Measurements from ENCODE around the gene ASNSD1.
A peak's percentile ranks its signal among the peaks of the same experiment; 100 is the strongest.

Gene ASNSD1

DNA sequence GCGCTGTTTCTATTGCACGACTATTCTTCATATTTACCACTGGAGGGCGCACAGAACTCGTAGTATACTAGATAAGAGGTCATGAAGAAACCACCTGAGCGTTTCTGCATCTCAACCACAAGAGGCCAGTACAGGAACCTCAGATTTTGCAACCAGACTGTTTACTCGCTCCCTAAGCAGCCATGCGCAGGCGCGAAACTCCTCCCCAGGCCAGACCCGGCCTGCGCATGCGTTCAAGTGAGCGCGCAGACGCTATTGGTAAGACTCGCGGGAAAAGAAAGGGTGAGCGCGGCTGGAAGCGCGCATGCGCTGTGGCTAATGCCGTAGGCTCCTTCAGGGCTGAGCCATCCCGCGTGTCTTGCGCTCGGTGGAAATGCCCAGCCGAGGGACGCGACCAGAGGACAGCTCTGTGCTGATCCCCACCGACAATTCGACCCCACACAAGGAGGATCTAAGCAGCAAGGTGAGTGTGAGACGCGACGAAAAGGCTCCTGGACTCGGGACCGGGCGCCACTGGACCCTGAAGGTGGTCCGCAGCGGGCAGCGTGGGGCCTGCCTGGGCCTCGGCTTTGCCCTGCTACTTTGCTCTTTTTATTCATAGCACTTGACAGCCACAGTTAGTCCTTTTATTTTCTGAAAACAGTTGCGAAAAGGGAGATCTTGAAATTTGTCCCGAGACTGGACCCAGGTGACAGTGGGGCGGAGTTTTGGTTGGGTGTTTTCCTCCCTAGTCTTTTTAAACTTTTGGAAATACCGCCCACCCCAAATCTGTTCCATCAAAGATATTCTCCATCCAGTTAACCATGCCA, at the start of gene ASNSD1:
TSS of gene ASNSD1 (plus strand) at position 312 of the 809 bp plus-strand sequence. CDS start 4,674 bp downstream, outside the sequence.
- peak; percentile 95 for DNase-seq (ENCODE audit: low read depth)

DNA sequence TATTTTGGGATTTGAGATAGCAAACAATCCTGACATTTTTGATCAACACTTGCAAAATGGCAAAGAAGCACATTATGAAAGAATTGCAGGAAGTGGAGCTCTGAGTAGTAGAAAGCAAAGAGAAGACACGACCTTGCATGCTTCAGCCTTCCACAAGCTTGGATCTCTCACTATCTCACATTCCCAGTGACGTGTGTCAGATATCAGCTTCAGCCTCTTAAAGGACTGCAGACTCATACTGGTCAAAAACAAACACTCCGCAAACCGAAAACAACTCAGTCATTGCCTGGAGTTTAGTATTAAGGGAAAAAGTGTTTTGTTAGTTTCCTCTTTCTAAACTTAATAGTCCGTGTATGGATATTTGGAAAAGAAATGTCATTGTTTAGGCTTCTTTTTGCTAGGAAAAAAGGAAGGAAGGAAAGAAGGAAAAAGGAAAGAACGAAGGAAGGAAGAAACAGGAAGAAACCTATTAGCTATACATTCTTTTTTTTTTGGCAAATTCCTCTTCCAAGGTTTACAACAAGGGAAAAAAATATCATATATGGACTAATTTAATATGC, 48.1 kb upstream of the ASNSD1 start:
- peak; percentile 51 for DNase-seq (ENCODE audit: low read depth)

DNA sequence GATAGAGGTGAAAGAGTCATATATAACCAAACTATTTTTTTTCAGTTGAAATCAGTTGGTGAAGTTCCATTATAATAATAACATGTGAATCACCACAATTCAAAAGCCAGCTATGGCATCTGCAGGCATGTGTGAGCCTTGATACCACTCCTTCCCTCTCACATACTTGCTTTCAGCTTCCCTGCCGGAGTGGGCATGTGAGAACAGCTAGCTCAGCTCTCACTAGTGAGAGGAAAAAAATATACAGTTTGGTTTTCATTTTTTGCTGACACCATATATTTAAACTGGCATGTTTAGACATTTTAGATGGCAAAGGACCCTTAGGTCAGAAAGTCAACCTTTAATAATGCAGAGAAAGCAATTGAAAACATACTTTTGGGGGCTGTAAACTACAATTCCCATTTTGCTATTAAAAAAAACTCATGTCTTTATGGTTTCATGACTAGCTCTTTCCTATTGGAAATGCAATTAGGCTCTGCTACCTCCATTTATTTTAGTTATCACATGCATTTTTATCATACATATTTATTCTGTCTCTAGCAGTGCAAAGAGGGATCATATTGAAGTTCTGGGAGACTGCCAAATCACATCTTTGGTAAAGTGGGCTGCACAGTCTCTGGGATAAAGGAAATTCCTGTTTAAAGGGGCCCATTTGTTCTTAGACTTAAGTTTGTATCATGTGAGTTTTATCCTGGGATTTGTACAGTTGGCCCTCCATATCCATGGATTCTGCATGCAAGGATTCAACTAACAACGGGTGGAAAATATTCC, 47.4 kb upstream of the ASNSD1 start:
- no peak for DNase-seq (ENCODE audit: low read depth)

DNA sequence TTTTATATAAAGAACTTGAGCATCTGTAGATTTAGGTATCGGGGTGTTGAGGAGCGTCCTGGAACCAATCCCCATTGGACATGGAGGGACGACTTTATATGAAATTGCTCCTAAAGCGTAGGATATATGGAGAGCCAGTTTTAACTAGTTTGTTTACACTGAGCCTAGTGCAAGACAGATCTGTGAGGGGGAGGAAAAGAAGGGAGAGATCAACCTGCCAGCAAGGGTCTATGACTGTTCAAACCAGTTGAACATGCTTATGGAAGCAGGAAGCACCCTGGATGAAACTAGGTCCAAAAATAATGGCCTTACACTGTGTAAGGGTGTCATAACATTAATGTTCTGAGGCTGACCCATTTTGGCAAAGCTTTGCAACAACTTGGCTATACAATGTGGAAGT, 46.7 kb upstream of the ASNSD1 start:
- no peak for DNase-seq (ENCODE audit: low read depth)

DNA sequence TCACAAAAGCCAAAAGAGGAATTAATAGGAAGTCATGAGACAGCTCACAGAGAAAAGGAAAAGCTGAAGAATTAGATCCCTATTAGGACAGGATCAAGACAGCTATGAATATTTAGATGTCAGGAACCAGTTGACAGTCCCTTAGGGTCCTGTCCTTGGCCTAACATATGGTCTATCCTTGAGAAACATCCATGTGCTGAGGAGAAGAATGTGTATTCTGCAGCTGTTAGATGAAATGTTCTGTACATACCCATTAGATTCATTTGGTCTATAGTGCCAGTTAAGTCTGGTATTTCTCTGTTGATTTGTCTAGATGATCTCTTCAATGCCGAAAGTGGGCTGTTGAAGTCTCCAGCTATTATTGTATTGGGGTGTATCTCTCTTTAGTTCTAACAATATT, 43.1 kb upstream of the ASNSD1 start:
- DNase-seq (ENCODE audit: low read depth), result no peak

DNA sequence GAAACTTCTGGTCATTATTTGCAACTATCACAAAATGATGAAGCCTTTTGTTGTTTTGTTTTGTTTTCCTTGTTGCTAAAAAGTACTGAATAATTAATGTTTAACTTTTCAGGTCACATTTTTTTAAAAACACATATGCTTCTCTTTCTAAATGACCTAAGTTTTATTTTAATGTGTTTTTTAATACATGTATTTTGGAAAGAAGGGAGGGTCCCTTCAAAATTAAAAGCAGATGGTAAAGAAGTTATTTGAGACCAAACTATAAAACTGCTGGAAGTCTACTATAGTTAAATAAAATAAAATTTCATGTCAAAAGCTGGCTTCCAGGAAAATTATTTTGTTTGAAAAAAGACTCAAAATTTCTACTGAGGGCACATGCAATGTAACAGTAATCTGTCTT, 39.5 kb upstream of the ASNSD1 start:
- DNase-seq (ENCODE audit: low read depth), result no peak

DNA sequence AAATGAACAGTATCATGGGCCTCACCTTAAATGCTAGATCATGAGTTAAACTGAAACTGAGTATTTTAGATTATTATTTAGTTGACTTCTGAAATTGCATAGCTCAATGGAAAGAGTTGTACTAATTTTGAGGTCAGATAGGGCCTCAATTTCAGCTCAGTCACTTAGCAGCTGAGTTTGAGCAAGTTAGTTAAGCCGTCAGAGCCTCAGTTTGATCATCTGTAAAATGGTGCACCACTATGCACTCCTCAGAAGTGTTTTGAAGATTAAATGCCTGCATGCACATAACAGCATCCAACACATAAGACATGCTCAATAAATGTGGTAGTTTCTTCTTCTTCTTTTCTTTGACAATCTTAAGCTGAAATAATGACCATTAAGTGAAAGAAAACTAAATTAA, 38.2 kb upstream of the ASNSD1 start:
- no peak for DNase-seq (ENCODE audit: low read depth)

DNA sequence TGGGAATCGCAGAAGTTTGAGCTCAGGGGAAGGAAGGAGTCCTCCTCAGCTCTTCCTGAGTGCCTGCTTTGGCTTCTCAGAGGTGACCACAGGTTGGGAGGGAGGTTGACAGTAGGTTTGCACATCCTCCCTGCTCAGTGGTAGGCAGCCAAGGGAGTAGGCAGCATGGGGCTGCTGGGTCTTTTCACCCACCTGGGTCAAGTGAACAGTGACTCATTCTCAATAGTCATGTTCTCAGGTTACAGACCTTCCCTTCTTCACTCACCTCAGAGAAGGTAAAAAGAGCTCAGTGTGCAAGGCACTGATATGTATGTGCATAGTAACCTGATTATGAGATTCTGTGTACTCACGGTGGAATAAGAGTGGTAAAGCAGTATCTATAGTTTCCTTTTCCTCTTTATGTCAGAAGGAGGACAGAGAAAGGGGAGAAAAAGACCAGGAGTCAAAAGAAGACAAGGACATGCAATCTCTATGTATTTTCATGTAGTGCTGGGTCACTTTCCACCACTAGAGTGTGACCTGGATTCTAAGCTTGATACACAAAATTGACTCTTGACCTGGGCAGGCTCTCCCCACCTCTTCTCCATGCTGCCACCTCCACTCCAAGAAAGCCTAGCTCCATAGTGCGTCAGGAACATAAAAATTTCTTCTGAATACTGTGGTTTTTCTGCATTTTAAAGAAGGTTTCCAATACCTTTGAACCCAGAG, 36.5 kb upstream of the ASNSD1 start:
- DNase-seq (ENCODE audit: low read depth), result no peak

DNA sequence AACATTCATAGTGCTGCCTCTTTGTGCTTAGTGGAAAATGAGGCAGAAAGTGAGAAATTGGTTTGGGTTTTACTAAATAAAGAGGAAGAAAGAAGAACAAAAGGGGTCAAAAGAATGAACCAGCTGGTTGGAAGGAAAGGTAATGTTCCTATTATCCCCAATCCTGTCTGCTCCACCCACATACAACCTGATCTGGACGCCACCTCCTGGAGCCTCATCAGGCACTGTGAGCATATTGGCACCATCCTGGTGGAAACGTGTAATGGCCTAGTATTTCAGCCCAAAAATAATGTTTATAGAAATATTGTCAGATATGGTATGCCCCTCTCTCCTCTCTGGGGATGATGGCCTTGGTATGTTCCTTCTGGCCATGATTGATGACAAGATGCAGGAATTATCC, 35.6 kb upstream of the ASNSD1 start:
- no peak for DNase-seq (ENCODE audit: low read depth)

DNA sequence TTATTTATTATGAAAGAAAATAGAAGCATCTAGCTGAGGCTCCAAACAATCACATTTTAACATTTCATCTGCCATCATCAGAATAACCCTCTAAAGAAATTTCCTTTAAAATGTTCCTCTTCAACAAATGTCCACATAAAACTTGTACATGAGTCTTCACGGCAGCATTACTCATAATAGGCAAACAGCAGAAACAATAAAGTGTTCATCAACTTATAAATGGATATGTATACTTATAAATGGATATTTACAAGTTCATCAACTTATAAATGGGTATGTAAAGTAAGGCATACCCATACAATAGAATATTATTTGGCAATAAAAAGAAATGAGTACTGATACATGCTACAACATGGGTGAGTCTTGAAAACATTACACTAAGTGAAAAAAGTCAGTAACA, 33.5 kb upstream of the ASNSD1 start:
- DNase-seq (ENCODE audit: low read depth), result no peak

DNA sequence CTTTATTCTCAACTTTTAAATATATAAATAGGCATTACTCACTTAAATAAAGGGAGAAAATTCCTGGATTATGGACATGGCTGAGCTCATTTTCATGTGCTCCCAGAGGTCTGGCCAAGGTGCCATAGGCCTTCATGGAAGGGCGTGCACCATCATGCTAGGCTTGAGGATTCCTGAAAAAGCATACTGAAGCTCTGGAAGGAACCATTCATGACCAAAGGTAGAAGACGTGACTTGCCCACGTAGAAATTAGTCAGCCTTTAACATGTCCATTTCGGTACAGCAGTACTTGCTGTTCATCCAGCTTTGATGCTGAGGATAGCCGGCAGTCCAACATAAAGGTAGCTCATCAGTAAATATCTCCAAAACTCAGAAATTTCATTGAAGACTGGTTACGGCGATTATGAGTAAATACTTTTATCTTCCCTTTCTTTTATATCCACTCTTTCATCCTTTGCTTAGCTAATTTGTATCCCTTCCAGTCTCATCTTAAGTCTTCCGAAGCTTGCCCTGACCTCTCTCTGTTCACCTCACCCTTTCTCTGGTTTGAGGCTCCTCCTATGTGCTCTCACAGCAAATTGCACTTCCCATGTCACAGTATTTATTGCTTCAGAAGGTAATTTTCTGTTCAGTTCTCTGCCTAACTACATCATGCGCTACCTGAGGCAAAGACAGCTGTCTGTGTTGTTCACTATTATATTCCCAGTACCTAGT, 32.3 kb upstream of the ASNSD1 start:
- DNase-seq (ENCODE audit: low read depth), result no peak

DNA sequence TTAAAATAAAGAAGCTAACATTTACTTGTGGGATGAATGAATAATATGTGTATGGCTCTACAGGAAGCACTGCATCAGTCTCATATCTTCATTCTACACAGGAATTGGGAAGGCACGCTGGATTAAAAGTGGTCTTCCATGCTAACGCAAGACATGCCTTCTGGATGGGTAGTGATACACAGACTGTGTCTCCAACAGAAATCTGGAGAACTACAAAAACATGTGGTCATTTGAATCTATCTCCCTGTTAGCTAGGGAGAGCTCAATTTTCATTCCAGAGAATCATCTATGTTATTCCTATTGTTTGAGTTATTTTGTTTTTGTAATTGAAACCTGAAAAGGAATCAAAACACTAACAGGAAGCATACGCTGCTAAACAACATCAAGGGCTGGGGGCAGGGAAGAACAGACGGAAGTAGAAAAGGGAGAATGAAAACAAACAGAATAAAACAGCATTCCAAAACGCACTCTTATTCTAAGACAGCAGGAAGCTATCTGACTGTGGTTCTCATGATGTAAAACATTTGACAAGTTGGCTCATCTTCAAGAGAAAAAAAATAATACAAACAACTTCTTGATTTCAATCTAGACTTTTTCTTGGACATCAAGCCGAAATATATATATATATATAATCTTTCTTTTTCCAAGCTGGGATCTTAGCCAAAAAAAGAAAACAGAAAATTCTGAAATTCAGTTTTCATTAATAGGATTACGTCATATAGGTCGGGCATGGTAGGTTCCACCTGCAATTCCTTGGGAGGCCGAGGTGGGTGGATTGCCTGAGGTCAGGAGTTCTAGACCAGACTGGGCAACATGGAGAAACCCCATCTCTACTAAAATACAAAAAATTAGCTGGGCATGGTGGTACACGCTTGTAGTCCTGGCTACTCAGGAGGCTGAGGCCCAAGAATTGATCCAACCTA, 31.5 kb upstream of the ASNSD1 start:
- DNase-seq (ENCODE audit: low read depth), result no peak

DNA sequence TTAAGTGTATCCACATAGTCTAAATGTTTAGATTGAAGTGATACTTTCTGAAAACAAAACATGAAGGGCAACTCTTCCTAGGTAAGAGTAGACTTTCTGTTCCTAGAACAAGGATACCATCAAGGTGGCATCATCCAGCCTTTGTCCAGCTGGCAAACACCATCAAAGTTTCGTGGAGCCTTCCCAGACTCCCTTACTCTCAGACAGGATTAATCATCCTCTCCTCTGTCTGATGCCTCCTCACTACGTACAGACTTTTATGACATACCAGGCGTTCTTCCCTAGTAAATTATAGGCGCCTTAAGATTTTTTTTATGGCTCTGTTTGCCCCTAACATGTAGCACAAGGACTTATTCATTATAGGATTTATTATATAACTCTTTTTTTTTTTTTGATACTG, 29.4 kb upstream of the ASNSD1 start:
- no peak for DNase-seq (ENCODE audit: low read depth)

DNA sequence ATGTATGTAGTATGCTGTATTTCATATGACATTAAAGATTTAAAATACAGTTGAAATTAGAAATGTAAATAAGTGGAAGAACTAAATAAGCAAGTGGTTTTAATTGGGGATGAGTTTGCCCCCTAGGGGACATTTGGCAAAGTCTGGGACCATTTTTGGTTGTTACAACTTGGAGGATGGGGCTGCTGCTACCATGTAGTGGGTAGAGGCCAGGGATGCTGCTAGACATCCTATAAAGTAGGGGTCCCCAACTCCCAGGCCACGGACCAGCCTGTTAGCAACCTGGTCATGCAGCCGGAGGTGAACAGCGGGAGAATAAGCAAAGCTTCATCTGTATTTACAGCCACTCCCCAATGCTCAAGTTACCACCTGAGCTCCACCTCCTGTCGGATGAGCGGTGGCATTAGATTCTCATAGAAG, 27.9 kb upstream of the ASNSD1 start:
- DNase-seq (ENCODE audit: low read depth), result no peak

DNA sequence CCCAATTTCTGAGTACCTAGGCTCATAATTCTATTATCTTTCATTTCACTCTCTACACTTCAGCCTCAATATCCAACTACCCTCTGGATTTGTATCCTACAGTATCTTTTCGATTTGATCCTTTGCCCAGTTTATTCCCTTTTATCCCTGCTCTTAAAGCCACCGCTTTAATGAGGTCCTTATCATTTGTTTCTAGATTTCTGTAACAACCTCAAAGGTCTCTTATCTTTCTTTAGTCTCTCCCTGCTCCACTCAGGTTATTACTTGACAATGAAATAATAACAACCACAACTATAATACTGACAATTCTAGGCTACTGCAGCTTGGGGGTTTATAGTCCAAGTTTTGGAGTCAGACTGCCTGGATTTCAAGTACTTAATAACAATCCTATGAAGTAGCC, 25.9 kb upstream of the ASNSD1 start:
- no peak for DNase-seq (ENCODE audit: low read depth)

DNA sequence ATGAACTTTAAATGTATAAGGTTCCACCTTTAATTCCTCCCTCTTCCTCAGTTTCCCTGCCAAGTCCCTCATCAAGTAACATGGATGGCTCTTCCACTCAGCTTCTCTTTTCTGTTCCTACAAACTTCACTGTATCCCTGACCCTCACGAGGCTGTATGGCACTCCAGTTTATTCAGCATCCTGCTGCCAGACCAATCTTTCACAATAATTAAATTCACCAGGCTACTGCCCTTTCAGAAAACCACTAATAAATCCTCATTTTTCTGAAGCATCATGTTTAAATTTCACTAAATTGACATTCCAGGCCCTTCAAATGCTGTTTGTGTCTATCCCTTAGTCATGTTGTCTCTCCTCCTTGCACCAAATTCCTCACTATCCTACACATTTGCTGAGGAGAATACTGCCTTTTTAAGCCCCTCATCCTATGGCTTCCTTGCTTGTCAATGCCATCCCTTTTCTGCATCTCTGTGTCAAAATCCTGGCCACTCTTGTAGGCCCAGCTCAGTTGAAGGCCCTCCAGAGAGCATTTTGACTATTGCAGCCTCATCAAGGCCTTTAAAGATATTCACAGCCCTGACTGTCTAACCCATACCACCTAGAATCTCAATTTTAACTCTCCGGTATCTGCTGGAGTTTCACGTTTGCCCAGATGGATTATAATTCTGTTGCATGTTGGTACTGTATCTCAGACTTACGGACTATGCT, 22.8 kb upstream of the ASNSD1 start:
- no peak for DNase-seq (ENCODE audit: low read depth)

DNA sequence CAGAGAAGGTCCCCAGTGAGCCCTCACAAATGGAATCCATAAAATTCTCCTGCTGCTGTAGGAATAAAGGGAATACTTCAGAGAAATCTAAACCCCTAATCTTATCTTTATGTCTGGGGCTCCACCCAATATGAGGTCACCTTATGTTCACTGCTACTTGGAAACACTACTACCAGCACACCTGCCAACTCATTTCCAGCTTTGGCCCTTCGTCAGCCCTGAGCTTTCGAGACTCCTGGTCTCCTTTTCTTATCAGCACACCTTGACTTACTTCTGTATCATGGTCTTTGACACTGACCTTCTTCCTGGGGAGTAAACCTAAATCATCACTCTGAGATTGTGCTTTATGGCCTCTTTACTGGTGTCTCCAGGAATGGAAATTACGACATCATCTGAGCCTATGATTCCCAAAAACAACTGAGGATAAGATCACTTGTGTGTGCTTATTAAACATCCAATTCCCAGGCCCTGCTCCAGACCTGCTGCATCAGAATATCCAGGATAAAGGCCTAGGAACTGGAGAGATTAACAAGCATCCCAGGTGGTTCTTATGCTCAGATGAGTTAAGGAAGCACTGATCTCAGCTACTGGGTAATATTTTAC, 22.2 kb upstream of the ASNSD1 start:
- DNase-seq (ENCODE audit: low read depth), result no peak

DNA sequence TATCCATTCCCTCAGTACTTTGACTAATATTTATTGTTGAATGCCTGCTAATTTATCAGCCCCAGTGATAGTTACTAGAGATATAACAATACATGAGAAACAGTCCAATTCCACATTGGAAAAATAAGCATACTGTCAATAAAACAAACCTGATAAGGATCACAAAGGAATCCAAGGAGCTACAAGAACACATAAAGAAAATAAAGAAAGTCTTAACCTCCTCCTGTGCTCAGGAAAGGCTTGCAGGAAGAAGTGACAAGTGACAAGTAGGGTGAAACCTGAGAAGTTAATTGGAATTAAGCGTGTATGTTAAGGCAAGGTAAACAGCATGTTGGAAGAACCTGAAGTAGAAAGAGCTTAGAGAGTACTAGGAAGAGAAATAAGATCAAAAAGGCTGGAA, 20.3 kb upstream of the ASNSD1 start:
- DNase-seq (ENCODE audit: low read depth), result no peak

DNA sequence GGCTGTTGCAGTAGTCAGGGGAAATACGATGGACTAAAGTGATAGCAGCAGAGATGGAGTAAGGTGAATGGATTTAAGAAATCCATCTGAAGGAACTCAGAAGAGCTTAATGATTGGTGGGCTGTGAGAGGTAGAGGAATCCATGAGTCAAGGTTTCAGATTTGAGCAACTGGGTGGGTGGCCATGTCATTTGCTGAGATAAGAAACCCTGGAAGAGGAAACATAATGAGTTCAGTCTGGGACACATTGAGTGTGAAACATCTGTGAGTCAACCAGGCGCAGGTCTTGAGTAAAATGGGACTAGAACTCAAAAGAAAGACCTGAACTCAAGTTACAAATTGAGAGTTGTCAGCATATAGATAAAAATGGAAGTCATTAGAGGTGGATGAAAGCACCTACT, 19.7 kb upstream of the ASNSD1 start:
- no peak for DNase-seq (ENCODE audit: low read depth)

DNA sequence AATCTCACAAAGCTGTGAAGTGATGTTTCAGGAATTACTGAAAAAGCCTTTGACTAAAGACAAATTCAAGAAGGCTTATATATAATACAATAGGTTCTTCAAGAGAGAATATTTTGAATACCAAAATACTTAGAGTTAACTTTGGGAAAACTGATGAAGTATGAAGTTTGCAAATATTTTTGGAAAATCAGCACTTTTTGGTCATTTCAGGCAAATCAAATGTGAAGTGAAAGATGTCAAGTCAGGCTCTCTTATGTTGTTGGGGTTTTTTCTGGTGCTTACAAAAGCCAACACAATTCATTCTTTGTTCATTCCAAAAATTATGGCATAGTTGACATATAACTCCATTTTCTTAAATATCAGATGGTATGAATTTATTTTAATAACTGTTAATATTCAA, 14.7 kb upstream of the ASNSD1 start:
- no peak for DNase-seq (ENCODE audit: low read depth)

All from HS-27A (cell line).